GM20431 (cell line): ENCODE data around the gene ZNF350.
"Not testable (repeated sequence)": the region's sequence is repeated elsewhere in the genome, so short reads cannot be mapped to it uniquely, and the experiment has no call there.

Experiments
- in situ Hi-C: fragments of 300-500 bp; cut with MseI, MboI; formaldehyde crosslinking; loops from one replicate; pipeline ENCODE4 v1.15.0; 2020; ENCODE audit warnings: low sequenced_read_pairs; ENCODE audit not compliant: unreplicated experiment

ZNF350 gene

DNA sequence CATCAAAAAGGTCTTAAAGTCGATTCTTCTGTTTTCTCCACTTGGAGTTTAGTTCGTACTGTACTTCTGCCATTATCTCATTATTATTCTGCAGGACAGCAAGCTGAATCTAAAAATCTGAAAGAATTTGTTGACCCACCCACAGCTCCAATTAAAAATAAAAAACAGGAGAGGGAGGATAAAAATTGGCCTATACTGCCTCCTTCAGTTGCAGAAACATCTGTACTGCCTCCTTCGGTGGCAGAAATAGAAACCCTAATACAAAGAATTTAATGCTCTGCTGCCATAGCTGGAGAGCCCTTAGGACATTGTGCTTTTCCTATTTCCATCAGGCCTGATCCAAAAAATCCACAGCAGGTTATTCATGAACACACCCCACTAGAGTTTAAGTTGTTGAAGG lies 9.8 kb downstream of the ZNF350 start:
- in situ Hi-C loops: no loop called here

DNA sequence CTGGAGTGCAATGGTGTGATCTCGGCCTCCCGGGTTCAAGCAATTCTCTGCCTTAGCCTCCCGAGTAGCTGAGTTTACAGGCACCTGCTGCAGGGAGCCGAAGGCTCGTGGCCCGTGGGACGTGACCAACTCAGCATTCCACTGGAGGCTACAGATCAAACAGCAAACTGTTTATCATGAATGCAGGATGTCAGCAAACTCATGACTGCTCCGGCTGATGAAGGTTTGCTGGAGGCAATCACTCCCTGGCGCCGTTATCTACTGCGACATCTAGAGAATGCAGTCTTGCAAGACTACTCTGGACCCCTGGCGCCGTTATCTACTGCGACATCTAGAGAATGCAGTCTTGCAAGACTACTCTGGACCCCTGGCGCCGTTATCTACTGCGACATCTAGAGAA lies 10.9 kb downstream of the ZNF350 start:
- in situ Hi-C loops: not testable (repeated sequence)

DNA sequence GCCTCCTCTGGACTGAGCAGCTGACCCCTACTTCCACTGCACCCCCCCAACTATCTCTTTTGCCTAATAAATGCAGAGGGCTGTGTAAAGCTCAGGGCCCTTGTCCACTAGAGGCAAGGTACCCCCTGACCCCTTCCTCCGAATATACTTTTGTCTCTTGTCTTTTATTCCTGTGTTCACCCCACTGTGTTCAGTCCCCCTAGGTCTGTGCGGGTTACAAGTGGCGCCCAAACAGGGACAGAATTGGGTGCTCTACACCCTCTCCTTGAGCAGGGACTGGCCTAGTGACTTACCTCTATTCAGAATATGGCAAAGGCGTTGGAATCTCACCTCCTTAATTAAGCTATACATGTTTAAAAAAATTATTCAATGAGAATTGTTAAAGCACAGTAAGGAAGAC lies 15.0 kb downstream of the ZNF350 start:
- in situ Hi-C loops: no loop called here

DNA sequence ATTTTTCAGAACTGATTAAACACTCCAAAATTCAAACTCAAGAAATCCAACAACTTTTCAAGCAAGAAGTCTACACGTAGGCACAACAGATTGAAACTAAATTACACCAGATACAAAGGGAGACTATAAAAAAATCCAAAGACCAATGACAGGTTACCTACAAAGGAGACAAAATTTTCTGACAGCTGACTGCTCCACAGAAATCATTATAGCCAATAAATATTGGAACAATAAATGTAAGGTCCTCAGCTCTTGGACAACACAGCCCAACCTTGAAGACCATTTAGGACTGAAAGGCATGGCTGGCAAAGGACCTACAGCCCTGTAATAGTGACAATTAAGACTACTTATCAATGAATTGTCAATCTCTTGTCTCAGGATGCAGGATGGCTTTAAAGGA lies 15.9 kb downstream of the ZNF350 start:
- in situ Hi-C loops: no loop called here

DNA sequence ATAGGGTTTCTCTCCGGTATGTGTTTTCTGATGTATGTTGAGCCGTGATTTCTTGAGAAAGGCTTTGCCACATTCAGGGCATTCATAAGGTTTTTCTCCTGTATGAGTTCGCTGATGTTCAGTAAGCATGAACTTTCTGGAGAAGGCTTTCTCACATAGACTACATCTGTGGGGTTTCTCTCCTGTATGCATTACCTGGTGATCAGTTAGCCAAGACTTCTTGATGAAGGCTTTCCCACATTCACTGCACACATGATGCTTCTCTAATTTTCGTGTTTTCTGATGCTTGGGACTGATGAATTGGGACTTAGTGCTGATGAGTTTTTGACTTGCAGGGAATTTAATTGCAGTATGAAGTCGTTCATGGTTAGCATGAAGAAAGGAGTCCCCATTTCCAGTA lies 21.1 kb downstream of the ZNF350 start:
- in situ Hi-C loops: no loop called here

DNA sequence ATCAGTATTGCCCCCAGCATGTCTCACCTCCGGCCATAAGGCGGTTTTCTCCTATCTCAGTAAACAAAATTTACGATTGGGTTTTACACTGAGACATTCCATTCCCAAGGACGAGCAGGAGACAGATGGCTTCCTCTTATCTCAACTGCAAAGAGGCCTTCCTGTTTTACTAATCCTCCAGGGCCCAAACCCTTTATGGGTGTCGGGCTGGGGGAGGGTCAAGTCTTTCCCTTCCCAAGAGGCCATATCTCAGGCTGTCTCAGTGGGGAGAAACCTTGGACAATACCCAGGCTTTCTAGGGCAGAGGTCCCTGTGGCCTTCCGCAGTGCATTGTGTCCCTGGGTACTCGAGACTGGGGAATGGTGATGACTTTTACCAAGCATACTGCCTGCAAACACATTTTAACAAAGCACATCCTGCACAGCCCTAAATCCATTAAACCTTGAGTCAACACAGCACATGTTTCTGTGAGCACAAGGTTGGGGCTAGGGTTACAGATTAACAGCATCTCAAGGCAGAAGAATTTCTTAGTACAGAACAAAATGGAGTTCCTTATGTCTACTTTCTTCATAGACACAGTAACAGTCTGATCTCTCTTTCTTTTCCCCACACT lies 25.9 kb downstream of the ZNF350 start:
- in situ Hi-C loops: not testable (repeated sequence)

DNA sequence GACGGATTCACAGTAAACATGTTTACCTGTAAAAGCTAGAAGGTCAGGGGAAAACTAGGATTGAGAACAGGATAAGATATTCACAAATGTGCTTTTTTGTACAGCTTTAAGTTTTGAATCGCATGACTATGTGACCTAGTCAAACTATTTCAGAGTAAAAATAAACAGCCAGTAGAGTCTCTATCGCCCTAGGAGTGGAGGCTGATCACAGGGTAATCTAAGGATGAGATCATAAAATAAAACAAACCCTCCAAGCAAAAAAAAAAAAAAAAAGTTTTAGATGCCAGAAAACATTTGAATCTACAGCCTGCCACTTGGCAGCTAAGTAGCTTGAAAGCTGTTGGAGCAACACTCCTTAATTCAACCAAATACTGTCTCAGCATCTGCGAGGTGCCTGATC lies 26.8 kb downstream of the ZNF350 start:
- in situ Hi-C loops: no loop called here

DNA sequence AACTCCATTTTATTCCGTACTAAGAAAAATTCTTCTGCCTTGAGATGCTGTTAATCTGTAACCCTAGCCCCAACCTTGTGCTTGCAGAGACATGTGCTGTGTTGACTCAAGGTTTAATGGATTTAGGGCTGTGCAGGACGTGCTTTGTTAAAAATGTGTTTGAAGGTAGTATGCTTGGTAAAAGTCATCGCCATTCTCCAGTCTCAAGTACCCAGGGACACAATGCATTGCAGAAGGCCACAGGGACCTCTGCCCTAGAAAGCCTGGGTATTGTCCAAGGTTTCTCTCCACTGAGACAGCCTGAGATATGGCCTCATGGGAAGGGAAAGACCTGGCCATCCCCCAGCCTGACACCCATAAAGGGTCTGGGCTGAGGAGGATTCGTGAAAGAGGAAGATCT lies 28.8 kb downstream of the ZNF350 start:
- in situ Hi-C loops: not testable (repeated sequence)

DNA sequence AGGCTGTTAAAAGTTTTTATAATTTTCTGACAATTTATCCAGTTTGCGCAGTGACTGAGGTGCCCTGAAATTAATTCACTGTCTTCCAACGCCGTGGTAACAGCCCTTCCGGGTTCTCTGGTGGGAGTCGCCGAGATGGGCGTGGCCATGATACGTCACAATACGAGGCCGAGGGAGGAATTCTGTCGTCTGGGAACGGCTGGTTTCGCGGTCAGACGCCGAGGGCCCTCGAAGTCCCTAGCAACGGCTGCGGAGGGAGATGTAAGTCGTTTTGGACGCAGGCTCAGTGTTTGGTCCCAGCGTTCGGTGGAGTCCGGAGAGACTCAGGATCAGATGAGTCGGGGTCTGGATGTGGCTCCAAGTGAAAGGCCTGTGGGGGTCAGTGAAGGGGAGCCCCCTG lies 37.7 kb downstream of the ZNF350 start:
- in situ Hi-C loops: no loop called here

DNA sequence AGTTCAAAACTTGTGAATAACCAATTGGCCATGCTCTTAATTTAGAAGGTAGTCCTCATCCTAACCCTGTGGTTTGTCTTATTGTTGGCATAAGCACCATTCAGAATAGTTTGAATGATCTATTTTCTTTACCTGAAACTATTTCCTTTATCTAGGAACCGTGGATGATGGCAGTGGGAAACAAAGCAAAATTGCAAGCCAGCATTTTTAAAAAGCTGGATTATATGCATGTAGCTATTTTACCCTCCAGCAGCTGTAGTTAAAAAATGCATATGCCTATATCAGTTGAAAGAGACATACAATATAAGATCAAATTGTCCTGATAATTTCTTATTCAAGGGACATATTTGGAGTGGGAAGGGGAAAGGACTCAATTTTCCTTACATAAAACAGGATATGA lies 40.0 kb downstream of the ZNF350 start:
- in situ Hi-C loops: no loop called here

DNA sequence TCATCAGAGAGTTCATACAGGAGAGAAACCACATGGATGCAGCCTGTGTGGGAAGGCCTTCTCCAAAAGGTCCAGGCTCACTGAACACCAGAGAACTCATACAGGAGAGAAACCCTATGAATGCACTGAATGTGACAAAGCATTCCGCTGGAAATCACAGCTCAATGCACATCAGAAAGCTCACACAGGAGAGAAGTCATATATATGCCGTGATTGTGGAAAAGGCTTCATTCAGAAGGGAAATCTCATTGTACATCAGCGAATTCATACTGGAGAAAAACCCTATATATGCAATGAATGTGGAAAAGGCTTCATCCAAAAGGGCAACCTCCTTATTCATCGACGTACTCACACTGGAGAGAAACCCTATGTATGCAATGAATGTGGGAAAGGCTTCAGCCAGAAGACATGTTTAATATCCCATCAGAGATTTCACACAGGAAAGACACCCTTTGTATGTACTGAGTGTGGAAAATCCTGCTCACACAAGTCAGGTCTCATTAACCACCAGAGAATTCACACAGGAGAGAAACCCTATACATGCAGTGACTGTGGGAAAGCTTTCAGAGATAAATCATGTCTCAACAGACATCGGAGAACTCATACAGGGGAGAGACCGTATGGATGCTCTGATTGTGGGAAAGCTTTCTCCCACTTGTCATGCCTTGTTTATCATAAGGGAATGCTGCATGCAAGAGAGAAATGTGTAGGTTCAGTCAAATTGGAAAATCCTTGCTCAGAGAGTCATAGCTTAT lies 41.7 kb downstream of the ZNF350 start:
- in situ Hi-C loops: no loop called here

DNA sequence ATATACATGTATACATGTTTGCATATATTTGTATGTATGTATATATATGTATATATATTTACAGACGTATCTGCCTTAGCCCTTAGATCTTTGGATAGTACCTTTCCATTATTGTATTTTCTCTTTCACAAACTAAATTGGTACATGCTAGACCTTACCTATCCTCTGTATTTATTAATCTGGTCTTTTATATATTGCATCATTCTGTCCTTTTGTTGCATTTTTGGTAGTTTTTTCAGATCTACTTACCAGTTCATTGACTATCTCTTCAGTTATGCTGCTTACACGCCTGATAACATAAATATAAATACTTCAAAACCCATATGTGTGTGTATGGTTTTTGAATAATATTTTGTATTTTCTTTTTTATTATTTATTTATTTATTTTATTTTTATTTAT lies 47.7 kb downstream of the ZNF350 start:
- in situ Hi-C loops: no loop called here

DNA sequence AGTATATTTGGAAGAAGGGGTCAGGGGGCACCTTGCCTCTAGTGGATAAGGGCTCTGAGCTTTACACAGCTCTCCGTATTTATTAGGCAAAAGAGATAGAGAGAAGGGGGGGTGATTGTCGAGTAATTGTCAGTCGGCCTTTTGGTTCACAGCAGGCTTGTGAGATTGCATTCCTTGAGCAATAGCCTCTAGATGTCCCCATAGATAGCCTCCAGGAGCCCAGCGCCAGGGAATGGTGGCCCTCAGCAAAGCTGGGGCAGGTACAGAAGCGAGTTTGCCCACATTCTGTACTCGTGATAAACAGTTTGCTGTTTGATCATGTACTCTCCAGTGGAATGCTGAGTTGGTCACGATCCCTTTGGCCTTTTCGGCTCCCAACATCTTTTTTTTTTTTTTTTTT lies 54.7 kb downstream of the ZNF350 start:
- in situ Hi-C loops: no loop called here

DNA sequence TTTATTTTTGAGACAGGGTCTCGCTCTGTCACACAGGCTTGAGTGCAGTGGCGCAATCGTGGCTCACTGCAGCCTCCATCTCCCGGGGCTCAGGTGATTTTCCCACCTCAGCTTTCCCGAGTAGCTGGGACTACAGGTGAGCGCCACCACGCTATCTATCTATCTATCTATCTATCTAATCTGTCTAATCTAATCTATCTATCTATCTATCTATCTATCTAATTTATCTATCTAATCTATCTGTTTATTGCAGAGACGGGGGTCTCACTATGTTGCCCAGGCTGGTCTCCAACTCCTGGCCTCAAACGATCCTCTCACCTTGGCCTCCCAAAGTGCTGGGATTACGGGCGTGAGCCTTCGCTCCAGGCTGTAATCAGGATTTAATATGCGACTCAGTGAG lies 58.8 kb downstream of the ZNF350 start:
- in situ Hi-C loops: no loop called here

DNA sequence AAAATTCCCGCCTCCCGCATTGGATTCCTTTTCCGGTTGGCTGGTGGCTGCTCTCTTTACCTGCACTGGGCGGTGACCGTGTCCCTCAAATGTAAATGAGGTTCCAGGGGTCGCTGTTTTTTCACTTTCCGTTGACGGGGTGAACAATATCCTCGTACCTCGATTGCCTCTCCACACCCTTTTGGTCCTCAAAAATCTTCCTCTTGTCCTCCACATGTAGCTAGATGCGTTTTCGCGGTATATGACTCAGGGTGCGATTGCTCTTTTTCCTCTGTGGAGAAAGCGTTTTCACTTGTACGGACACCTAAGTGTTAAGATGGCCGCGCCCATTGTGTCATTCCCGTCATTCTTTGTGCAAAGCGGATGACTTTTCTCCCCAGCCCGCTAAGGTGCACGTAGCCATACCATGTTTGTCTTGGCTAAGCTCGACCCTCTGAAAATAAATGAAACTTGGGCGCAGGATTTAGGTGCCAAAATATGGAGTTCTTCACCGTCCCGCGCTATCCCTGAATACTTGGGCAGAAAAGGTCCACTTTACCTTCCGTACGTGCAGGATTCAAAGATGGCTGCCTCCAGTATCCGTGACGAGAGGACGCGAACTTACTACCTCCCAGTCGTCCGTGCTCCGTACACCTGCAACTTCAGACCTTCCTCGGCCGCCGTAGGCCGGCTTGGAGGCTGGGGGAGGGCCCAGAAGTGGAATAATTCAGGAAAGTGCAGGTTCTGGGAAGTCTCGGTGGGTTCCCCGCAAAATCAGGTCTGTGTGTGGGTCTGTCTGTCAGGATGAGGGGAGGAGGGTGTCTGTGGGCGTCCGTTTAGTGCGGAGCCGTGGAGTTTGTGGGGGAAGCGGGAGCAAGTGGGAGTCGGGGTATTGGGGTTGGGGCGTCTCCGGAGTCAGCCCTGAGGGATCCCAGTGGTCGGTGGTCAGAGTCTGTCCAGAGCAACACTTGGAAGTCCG lies 59.6 kb downstream of the ZNF350 start, which contains the start of gene ZNF613:
ZNF613 (plus strand) TSS at position 689 of the 958 bp plus-strand sequence. CDS start 8,749 bp downstream, outside the sequence.
- in situ Hi-C loops: no loop called here

DNA sequence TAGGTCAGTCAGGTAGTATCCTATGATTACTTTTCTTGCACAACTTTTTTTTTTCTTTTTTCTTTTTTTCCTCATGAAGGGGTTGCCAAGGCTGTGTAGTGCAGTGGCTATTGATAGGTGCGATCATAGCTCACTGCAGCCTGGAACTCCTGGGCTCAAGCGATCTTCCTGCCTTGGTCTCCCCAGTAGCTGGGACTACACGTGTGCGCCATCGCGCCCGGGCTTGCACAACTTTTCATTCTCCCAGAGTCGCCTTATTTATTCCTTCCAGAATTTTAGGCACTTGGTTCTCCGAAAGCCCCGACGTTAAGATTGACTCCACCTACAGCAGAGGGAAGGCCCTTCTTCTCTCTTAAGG lies 60.2 kb downstream of the ZNF350 start:
- in situ Hi-C loops: no loop called here

DNA sequence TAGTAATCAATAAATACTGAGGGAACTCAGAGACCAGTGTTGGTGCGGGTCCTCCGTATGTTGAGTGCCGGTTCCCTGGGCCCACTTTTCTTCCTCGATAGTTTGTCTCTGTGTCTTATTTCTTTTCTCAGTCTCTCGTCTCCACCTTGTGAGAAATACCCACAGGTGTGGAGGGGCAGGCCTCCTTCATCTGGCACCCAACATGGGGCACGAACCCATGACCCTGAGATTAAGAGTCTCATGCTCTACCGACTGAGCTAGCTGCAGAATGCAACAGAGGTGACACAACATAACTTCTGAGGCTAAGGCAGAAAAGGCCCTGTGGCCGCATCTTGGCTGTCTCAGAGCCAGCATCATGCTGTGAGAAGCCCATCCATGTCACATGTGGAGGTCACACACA lies 64.7 kb downstream of the ZNF350 start:
- in situ Hi-C loops: no loop called here

DNA sequence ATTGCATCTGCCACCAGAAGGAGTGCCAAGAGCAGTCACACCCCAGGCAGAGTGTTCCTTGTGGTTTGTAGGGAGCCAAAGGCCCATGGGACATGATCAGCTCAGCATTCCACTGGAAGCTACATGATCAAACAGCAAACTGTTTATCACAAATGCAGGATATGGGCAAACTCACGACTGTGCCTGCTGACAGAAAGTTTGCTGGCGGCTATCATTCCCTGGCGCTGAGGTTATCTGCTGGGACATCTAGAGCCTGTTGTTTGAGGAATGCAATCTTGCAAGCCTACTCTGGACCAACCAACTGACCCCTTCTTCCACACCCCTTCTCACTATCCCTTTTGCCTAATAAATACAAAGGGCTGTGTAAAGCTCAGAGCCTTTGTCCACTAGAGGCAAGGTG lies 67.0 kb downstream of the ZNF350 start:
- in situ Hi-C loops: no loop called here

DNA sequence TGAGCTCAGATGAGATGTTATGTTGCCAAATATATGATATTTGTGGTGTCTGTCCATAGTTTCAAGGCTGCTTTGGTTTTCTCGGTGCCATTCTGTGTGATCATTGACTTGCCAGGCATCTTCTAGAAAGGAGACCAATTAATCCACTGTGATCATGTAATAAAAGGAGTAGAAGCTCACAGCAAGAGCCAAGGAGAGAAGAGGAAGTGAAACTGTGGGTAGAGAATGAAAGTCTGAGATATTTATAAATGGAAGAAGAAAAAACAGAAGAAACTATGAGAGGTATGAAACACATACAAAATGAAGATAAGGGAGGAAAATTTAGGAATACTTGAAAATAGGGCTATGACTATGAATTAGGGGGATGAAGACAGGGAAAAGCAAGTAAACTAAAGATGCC lies 70.5 kb downstream of the ZNF350 start:
- in situ Hi-C loops: no loop called here

DNA sequence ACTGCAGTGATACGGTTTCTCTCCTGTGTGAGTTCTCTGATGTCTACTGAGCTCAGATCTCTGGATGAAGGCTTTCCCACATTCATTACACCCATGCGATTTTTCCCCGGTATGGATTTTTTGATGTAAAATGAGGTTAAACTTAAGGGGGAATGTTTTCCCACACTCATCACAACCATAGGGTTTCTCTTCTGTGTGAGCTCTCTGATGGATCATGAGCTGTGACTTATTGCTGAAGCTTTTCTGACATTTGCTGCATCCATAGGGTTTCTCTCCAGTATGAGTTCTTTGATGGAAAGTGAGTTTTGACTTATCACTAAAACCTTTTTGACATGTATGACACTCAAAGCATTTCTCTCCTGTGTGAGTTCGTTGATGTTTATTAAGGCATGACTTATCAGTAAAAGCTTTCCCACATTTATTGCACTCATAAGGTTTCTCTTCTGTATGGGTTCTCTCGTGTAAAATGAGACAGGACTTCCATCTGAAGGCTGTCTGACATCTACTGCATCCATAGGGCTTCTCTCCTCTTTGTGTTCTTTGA lies 71.2 kb downstream of the ZNF350 start:
- in situ Hi-C loops: no loop called here
